Neuronal stem cell (in vitro differentiated cells): ENCODE data around the gene SRCIN1.
A peak's percentile ranks its signal among the peaks of the same experiment; 100 is the strongest.

Source experiments
- DNase-seq: peaks from one replicate; pipeline ENCODE4 v3.0.0-alpha.2; 2013; ENCODE audit warnings: low spot score
- H2AFZ ChIP-seq: one replicate; pipeline ENCODE4 v1.6.1; 2013; ENCODE audit warnings: mild to moderate bottlenecking, low read length, inconsistent platforms
- H2AK5ac ChIP-seq: 2 replicates; pipeline ENCODE4 v1.6.1; 2013; ENCODE audit warnings: low read depth, mild to moderate bottlenecking, inconsistent platforms, low read length, moderate library complexity, mixed read lengths
- H2BK120ac ChIP-seq: 2 replicates; pipeline ENCODE4 v1.6.1; 2013; ENCODE audit warnings: low read depth, mild to moderate bottlenecking, inconsistent platforms, low read length, moderate library complexity, mixed read lengths
- H2BK12ac ChIP-seq: one replicate; pipeline ENCODE4 v1.6.1; 2013; ENCODE audit warnings: low read length, inconsistent platforms
- H2BK15ac ChIP-seq: 2 replicates; pipeline ENCODE4 v1.6.1; 2013; ENCODE audit warnings: mild to moderate bottlenecking, low read length, inconsistent platforms, mixed read lengths
- H2BK5ac ChIP-seq: one replicate; pipeline ENCODE4 v1.6.1; 2013; ENCODE audit warnings: inconsistent platforms, mild to moderate bottlenecking, low read length, moderate library complexity
- H3K14ac ChIP-seq: one replicate; pipeline ENCODE4 v1.6.1; 2013; ENCODE audit warnings: low read length, inconsistent platforms
- H3K18ac ChIP-seq: 2 replicates; pipeline ENCODE4 v1.6.1; 2013; ENCODE audit warnings: low read length, inconsistent platforms
- H3K23ac ChIP-seq: 2 replicates; pipeline ENCODE4 v1.6.1; 2013; ENCODE audit warnings: low read depth, mild to moderate bottlenecking, mixed read lengths, low read length, inconsistent platforms; ENCODE audit not compliant: poor library complexity
- H3K27ac ChIP-seq: replicated peaks from 3 replicates; pipeline ENCODE4 v1.5.1; 2013; ENCODE audit warnings: low read length, inconsistent platforms
- H3K27me3 ChIP-seq, 3 experiments: 2 replicates each; pipeline ENCODE4 v1.6.1; 2013; ENCODE audit warnings: low read length in 3 of 3, mild to moderate bottlenecking in 2 of 3, inconsistent platforms in 1 of 3, low read depth in 1 of 3, mixed read lengths in 1 of 3, moderate library complexity in 1 of 3; ENCODE audit not compliant: control insufficient read depth in 3 of 3, insufficient read depth in 3 of 3
- H3K36me3 ChIP-seq, 2 donors: replicated peaks in 1 of 2; 2 replicates each; pipeline ENCODE4 v1.6.1; 2013; ENCODE audit warnings: low read length in 2 of 2; ENCODE audit not compliant: control insufficient read depth in 2 of 2, insufficient read depth in 2 of 2
- H3K4ac ChIP-seq: 2 replicates; pipeline ENCODE4 v1.6.1; 2013; ENCODE audit warnings: inconsistent platforms, mild to moderate bottlenecking, low read length, moderate library complexity
- H3K4me1 ChIP-seq, 2 donors: 1 replicate in 1 of 2; 2 replicates in 1 of 2; pipeline ENCODE4 v1.6.1; 2013; ENCODE audit warnings: low read length in 2 of 2, low read depth in 1 of 2; ENCODE audit not compliant: control insufficient read depth in 2 of 2, insufficient read depth in 1 of 2
- H3K4me2 ChIP-seq: one replicate; pipeline ENCODE4 v1.6.1; 2013; ENCODE audit warnings: mild to moderate bottlenecking, low read length, inconsistent platforms; ENCODE audit not compliant: insufficient read depth, poor library complexity, severe bottlenecking
- H3K4me3 ChIP-seq, 2 donors: 2 replicates each; pipeline ENCODE4 v1.5.1; 2013; ENCODE audit warnings: low read length in 2 of 2, mild to moderate bottlenecking in 2 of 2, inconsistent platforms in 1 of 2, moderate library complexity in 1 of 2
- H3K79me1 ChIP-seq: one replicate; pipeline ENCODE4 v1.6.1; 2013; ENCODE audit warnings: low read depth, mild to moderate bottlenecking, inconsistent platforms, low read length, moderate library complexity
- H3K9ac ChIP-seq: one replicate; pipeline ENCODE4 v1.6.1; 2013; ENCODE audit warnings: mild to moderate bottlenecking, low read depth, low read length, inconsistent platforms; ENCODE audit not compliant: poor library complexity
- H3K9me3 ChIP-seq, 2 donors: replicated peaks in 1 of 2; 2 replicates each; pipeline versions ENCODE3 to v1.6.1; 2013; ENCODE audit warnings: low read length in 2 of 2, mild to moderate bottlenecking in 2 of 2, inconsistent platforms in 1 of 2, low read depth in 1 of 2, mixed read lengths in 1 of 2, moderate library complexity in 1 of 2; ENCODE audit not compliant: control insufficient read depth in 2 of 2, insufficient read depth in 1 of 2
- H4K8ac ChIP-seq: one replicate; pipeline ENCODE4 v1.6.1; 2013; ENCODE audit warnings: low read depth, mild to moderate bottlenecking, inconsistent platforms, low read length, moderate library complexity
- H4K91ac ChIP-seq: one replicate; pipeline ENCODE4 v1.6.1; 2013; ENCODE audit warnings: low read length, low read depth, mild to moderate bottlenecking, inconsistent platforms; ENCODE audit not compliant: poor library complexity
- WGBS, 2 donors: extraction: QIAGEN DNeasy Blood & Tissue Kit; methylation state at CpG; one replicate each; pipeline ENCODE4 v1.1.7; 2013; ENCODE audit warnings: missing lambda C conversion rate in 2 of 2, mixed read lengths in 1 of 2; ENCODE audit not compliant: insufficient read length in 2 of 2, insufficient replicate concordance in 1 of 2; ENCODE audit errors: extremely low coverage in 2 of 2; 5-methylcytosine and 5-hydroxymethylcytosine counted together

Gene SRCIN1

GRCh38 chr17:38562215-38562569 lies 43.6 kb downstream of the SRCIN1 start:
- Histone ChIP-seq H3K27me3 (peaks cover 11 to 73% (median 30%) of the 10 kb centered on the region in 3 experiments), H2AFZ (no peak overlapping the region), H3K4me2 (no peak overlapping the region), H2AK5ac (no peak overlapping the region), H2BK5ac (no peak overlapping the region), H3K4me1 (peaks cover 46 to 54% of the 10 kb centered on the region in 2 donors), H2BK12ac (no peak overlapping the region), H3K9me3 (peaks cover 0 to 3% of the 10 kb centered on the region in 2 donors), H3K14ac (no peak overlapping the region), H3K36me3 (peaks cover 0 to 4% of the 10 kb centered on the region in 2 donors), H2BK15ac (no peak overlapping the region), H3K18ac (peak overlapping the region; percentile 62), H3K27ac (no peak overlapping the region), H3K9ac (no peak overlapping the region), H4K8ac (no peak overlapping the region), H3K4ac (no peak overlapping the region), H4K91ac (no peak overlapping the region), H2BK120ac (no peak overlapping the region), H3K79me1 (no peaks in the 10 kb centered on the region), H3K23ac (peak overlapping the region; percentile 66), H3K4me3 (no peak overlapping the region)
- WGBS, 2 donors = no CpG with 5 or more reads among the region's 23 CpGs
- DNase-seq = no peak

- peak overlapping the region; percentile 62 for H3K18ac ChIP-seq
- H3K23ac ChIP-seq = peak overlapping the region; percentile 66
- peak overlapping the region; percentile 63 for H3K9ac ChIP-seq
- no peak for DNase-seq
- H3K27ac ChIP-seq = no peak overlapping the region
- no peak overlapping the region for H2BK120ac ChIP-seq
- no CpG with 5 or more reads among the region's 105 CpGs for WGBS, 2 donors
- no peak overlapping the region for H3K4me3 ChIP-seq
- H2BK12ac ChIP-seq = no peak overlapping the region
- H2BK5ac ChIP-seq = no peak overlapping the region
- no peak overlapping the region for H3K4ac ChIP-seq
- H3K79me1 ChIP-seq = no peaks in the 10 kb centered on the region
- H3K9me3 ChIP-seq = peaks cover 0 to 3% of the 10 kb centered on the region in 2 donors
- H2AK5ac ChIP-seq = no peak overlapping the region
- H4K8ac ChIP-seq = no peak overlapping the region
- H3K14ac ChIP-seq = no peak overlapping the region
- peaks cover 11 to 72% (median 30%) of the 10 kb centered on the region in 3 experiments for H3K27me3 ChIP-seq
- H3K4me1 ChIP-seq = peaks cover 46 to 54% of the 10 kb centered on the region in 2 donors
- H3K36me3 ChIP-seq = peaks cover 0 to 4% of the 10 kb centered on the region in 2 donors
- no peak overlapping the region for H4K91ac ChIP-seq
- no peak overlapping the region for H2AFZ ChIP-seq
- H2BK15ac ChIP-seq = no peak overlapping the region
- H3K4me2 ChIP-seq = no peak overlapping the region
Measured at GRCh38 chr17:38561416-38562214, 44.1 kb downstream of the SRCIN1 start.

- no peak overlapping the region for H2AK5ac ChIP-seq
- no peak overlapping the region for H4K8ac ChIP-seq
- H3K4ac ChIP-seq = no peak overlapping the region
- DNase-seq = no peak
- H2BK120ac ChIP-seq = no peak overlapping the region
- no peak overlapping the region for H3K18ac ChIP-seq
- H2AFZ ChIP-seq = no peak overlapping the region
- peaks cover 0 to 3% of the 10 kb centered on the region in 2 donors for H3K9me3 ChIP-seq
- peaks cover 46 to 47% of the 10 kb centered on the region in 2 donors for H3K4me1 ChIP-seq
- no peak overlapping the region for H3K9ac ChIP-seq
- peaks cover 0 to 7% of the 10 kb centered on the region in 2 donors for H3K36me3 ChIP-seq
- H2BK15ac ChIP-seq = no peak overlapping the region
- H4K91ac ChIP-seq = no peak overlapping the region
- H3K23ac ChIP-seq = peak overlapping the region; percentile 56
- H2BK12ac ChIP-seq = no peak overlapping the region
- no peak overlapping the region for H3K4me2 ChIP-seq
- no peak overlapping the region for H3K4me3 ChIP-seq
- H3K27me3 ChIP-seq = peaks cover 11 to 67% (median 30%) of the 10 kb centered on the region in 3 experiments
- WGBS, 2 donors = no CpG with 5 or more reads among the region's 15 CpGs
- H3K14ac ChIP-seq = no peak overlapping the region
- no peaks in the 10 kb centered on the region for H3K79me1 ChIP-seq
- no peak overlapping the region for H3K27ac ChIP-seq
- no peak overlapping the region for H2BK5ac ChIP-seq
Measured at GRCh38 chr17:38560503-38561318, 45.0 kb downstream of the SRCIN1 start.

GRCh38 chr17:38559880-38560230 lies 45.9 kb downstream of the SRCIN1 start:
- H3K4me2 ChIP-seq = peak overlapping the region; percentile 80
- no peak overlapping the region for H3K4me3 ChIP-seq
- no peak overlapping the region for H2BK12ac ChIP-seq
- H3K27ac ChIP-seq = no peak overlapping the region
- no peak overlapping the region for H3K23ac ChIP-seq
- peaks cover 40 to 42% of the 10 kb centered on the region in 2 donors for H3K4me1 ChIP-seq
- no peak overlapping the region for H2BK15ac ChIP-seq
- peaks cover 11 to 61% (median 30%) of the 10 kb centered on the region in 3 experiments for H3K27me3 ChIP-seq
- peaks cover 0 to 3% of the 10 kb centered on the region in 2 donors for H3K9me3 ChIP-seq
- no peak for DNase-seq
- peaks cover 0 to 9% of the 10 kb centered on the region in 2 donors for H3K36me3 ChIP-seq
- peak overlapping the region; percentile 53 for H2AFZ ChIP-seq
- no peak overlapping the region for H4K8ac ChIP-seq
- H4K91ac ChIP-seq = no peak overlapping the region
- no peak overlapping the region for H2AK5ac ChIP-seq
- peak overlapping the region; percentile 35 for H3K18ac ChIP-seq
- H3K14ac ChIP-seq = no peak overlapping the region
- no CpG with 5 or more reads among the region's 6 CpGs for WGBS, 2 donors
- no peak overlapping the region for H2BK120ac ChIP-seq
- no peak overlapping the region for H3K4ac ChIP-seq
- no peaks in the 10 kb centered on the region for H3K79me1 ChIP-seq
- no peak overlapping the region for H2BK5ac ChIP-seq
- no peak overlapping the region for H3K9ac ChIP-seq
